PFSK-1 (cell line): ENCODE measurements around the gene TMEM87A.

ENCODE experiments used
- FOXP2 ChIP-seq: optimal IDR thresholded peaks from 2 replicates; pipeline ENCODE3; 2011; ENCODE audit warnings: borderline replicate concordance, control low read depth, inconsistent platforms; ENCODE audit not compliant: insufficient read depth; ENCODE audit errors: extremely low read length, extremely low read depth
- POLR2AphosphoS5 ChIP-seq: IDR thresholded peaks from 2 replicates; pipeline ENCODE4 v1.6.1; 2012; ENCODE audit warnings: low read depth, mild to moderate bottlenecking, control low read depth, low read length, moderate library complexity
- TAF1 ChIP-seq: IDR thresholded peaks from 2 replicates; pipeline ENCODE4 v1.6.1; 2012; ENCODE audit warnings: low read length, control low read depth, borderline replicate concordance; ENCODE audit not compliant: insufficient read depth
- TF ChIP-seq, protein P1 (sequence below), 2 experiments: IDR thresholded peaks; 2 replicates each; pipeline versions ENCODE4 v1.6.1 to v1.8.0; 2011 to 2012; ENCODE audit warnings: low read depth in 2 of 2, low read length in 2 of 2, control low read depth in 1 of 2, inconsistent platforms in 1 of 2, mild to moderate bottlenecking in 1 of 2, moderate library complexity in 1 of 2; ENCODE audit not compliant: insufficient read depth in 1 of 2

DNA sequence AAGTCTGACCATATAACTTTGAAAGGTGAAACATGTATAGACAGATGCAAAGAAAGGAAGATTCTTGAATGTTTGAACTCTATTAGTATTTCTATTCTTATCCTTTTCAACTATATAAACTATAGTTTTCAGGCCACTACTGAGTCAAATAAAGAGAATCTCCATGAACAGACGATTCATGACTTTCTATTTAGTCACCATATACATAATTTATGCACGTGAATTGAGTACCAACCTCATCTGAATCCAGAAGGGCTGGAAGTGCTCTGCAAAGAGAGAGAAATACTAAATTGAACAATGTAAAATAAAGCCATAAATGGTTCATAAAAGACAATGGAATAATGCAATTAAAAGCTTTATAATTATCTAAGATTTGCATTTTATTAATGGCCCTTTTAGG lies 55.7 kb downstream of the TMEM87A start:
- no peak for TF ChIP-seq POLR2AphosphoS5
- TF ChIP-seq, protein P1, sequence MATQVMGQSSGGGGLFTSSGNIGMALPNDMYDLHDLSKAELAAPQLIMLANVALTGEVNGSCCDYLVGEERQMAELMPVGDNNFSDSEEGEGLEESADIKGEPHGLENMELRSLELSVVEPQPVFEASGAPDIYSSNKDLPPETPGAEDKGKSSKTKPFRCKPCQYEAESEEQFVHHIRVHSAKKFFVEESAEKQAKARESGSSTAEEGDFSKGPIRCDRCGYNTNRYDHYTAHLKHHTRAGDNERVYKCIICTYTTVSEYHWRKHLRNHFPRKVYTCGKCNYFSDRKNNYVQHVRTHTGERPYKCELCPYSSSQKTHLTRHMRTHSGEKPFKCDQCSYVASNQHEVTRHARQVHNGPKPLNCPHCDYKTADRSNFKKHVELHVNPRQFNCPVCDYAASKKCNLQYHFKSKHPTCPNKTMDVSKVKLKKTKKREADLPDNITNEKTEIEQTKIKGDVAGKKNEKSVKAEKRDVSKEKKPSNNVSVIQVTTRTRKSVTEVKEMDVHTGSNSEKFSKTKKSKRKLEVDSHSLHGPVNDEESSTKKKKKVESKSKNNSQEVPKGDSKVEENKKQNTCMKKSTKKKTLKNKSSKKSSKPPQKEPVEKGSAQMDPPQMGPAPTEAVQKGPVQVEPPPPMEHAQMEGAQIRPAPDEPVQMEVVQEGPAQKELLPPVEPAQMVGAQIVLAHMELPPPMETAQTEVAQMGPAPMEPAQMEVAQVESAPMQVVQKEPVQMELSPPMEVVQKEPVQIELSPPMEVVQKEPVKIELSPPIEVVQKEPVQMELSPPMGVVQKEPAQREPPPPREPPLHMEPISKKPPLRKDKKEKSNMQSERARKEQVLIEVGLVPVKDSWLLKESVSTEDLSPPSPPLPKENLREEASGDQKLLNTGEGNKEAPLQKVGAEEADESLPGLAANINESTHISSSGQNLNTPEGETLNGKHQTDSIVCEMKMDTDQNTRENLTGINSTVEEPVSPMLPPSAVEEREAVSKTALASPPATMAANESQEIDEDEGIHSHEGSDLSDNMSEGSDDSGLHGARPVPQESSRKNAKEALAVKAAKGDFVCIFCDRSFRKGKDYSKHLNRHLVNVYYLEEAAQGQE (IDR thresholded peaks at IDR 0.05; ENCODE audit: insufficient read depth in 1 of 2, low read depth in 2 of 2, low read length in 2 of 2), result no peak
- TF ChIP-seq TAF1, result no peak
- no peak for TF ChIP-seq FOXP2
